CD4-positive, CD25-positive, alpha-beta regulatory T cell (primary cell): ENCODE measurements around the gene ZNF429. TPM values are rescaled to one million over a fixed set of nuclear protein-coding genes. Genes with fewer than 3 reads are reported as not detected.
A peak's percentile ranks its signal among the peaks of the same experiment; 100 is the strongest.

Source experiments
- ATAC-seq, 2 donors: fragments of 150-1000 bp; cut with Tn5 transposase; one replicate each; pipeline ENCODE4 v1.10.0; 2021; ENCODE audit warnings: low read depth in 2 of 2, moderate number of reproducible peaks in 2 of 2, moderate library complexity in 1 of 2
- DNase-seq, 3 donors: peaks; one replicate each; pipeline versions ENCODE4 v3.0.0 to v3.0.0-alpha.2; 2012 to 2022; ENCODE audit warnings: mixed read lengths in 1 of 3
- H3K27ac ChIP-seq: one replicate; pipeline ENCODE4 v1.7.0; 2013; ENCODE audit warnings: mild to moderate bottlenecking, low read length; ENCODE audit not compliant: insufficient read depth, poor library complexity, severe bottlenecking
- H3K27me3 ChIP-seq: one replicate; pipeline ENCODE4 v1.7.0; 2013; ENCODE audit warnings: low read length; ENCODE audit not compliant: control insufficient read depth, insufficient read depth
- H3K36me3 ChIP-seq: one replicate; pipeline ENCODE4 v1.7.0; 2013; ENCODE audit warnings: mild to moderate bottlenecking, low read length, moderate library complexity; ENCODE audit not compliant: control insufficient read depth, insufficient read depth
- H3K4me1 ChIP-seq: 2 replicates; pipeline ENCODE4 v1.7.0; 2013; ENCODE audit warnings: mild to moderate bottlenecking, low read length; ENCODE audit not compliant: insufficient read depth, control insufficient read depth, poor library complexity, severe bottlenecking
- H3K4me3 ChIP-seq: one replicate; pipeline ENCODE4 v1.7.0; 2013; ENCODE audit warnings: low read depth, mild to moderate bottlenecking, low read length, moderate library complexity
- H3K9me3 ChIP-seq, 2 experiments: 1 replicate in 1 of 2; 2 replicates in 1 of 2; pipeline ENCODE4 v1.7.0; 2013; ENCODE audit warnings: low read length in 2 of 2, mild to moderate bottlenecking in 1 of 2, moderate library complexity in 1 of 2; ENCODE audit not compliant: control insufficient read depth in 2 of 2
- H3K27ac Mint-ChIP-seq, 3 donors: one replicate each; pipeline ENCODE4 v1.8.0; 2020 to 2022; ENCODE audit warnings: mild to moderate bottlenecking in 3 of 3, mixed read lengths in 3 of 3, moderate library complexity in 2 of 3
- H3K27me3 Mint-ChIP-seq: one replicate; pipeline ENCODE4 v1.8.0; 2022; ENCODE audit warnings: mild to moderate bottlenecking, mixed read lengths
- H3K36me3 Mint-ChIP-seq: one replicate; pipeline ENCODE4 v1.8.0; 2020; ENCODE audit warnings: mixed read lengths
- H3K4me1 Mint-ChIP-seq, 4 donors: one replicate each; pipeline ENCODE4 v1.8.0; 2020 to 2022; ENCODE audit warnings: mixed read lengths in 4 of 4, mild to moderate bottlenecking in 1 of 4
- H3K4me3 Mint-ChIP-seq, 4 donors: one replicate each; pipeline ENCODE4 v1.8.0; 2020 to 2022; ENCODE audit warnings: mild to moderate bottlenecking in 4 of 4, mixed read lengths in 4 of 4, moderate library complexity in 3 of 4
- H3K9me3 Mint-ChIP-seq, 7 donors: one replicate each; pipeline ENCODE4 v1.8.0; 2020 to 2022; ENCODE audit warnings: mixed read lengths in 7 of 7, mild to moderate bottlenecking in 3 of 7, moderate library complexity in 2 of 7
- polyA plus RNA-seq, 4 donors: library from polyadenylated mRNA; unstranded; fragments of 300-500 nt; fragmentation: Illumina TruSeq; gene quantifications; one replicate each; pipeline ENCODE4 v1.2.3, GENCODE V29; 2021
- total RNA-seq: library from RNA; stranded (reverse); gene quantifications from one replicate; pipeline ENCODE4 v1.2.3, GENCODE V29; 2022

ZNF429 gene
- total and polyA plus RNA-seq, 5 donors from 2014 or later, result 14.4 to 29.6 (median 21.0) TPM

GRCh38 chr19:21603431-21604231, 98.2 kb downstream of the ZNF429 start:
- H3K27me3 Mint-ChIP-seq, result no peaks in the 10 kb centered on the region
- Histone ChIP-seq H3K27ac (no peak overlapping the region), H3K36me3 (no peaks in the 10 kb centered on the region), H3K9me3 (peaks cover 0 to 2% of the 10 kb centered on the region in 2 experiments), H3K4me1 (peaks cover 8% of the 10 kb centered on the region), H3K4me3 (peak overlapping the region; percentile 83), H3K27me3 (no peaks in the 10 kb centered on the region)
- peak overlapping the region; percentile 50 to 88 (median 75) for H3K27ac Mint-ChIP-seq
- H3K36me3 Mint-ChIP-seq, result no peaks in the 10 kb centered on the region
- H3K4me1 Mint-ChIP-seq, result peaks cover 6 to 23% (median 14%) of the 10 kb centered on the region in 4 donors
- ATAC-seq (no peak), DNase-seq (no peak)
- H3K4me3 Mint-ChIP-seq, result peak overlapping the region; percentile 74 to 97 (median 86)
- peaks cover 0 to 7% (median 0%) of the 10 kb centered on the region in 7 donors for H3K9me3 Mint-ChIP-seq

GRCh38 chr19:21604351-21604926, 99.0 kb downstream of the ZNF429 start:
- Mint-ChIP-seq H3K4me1 (peaks cover 6 to 23% (median 14%) of the 10 kb centered on the region in 4 donors), H3K27me3 (no peaks in the 10 kb centered on the region), H3K27ac (peak overlapping the region; percentile 79 to 96 (median 88)), H3K36me3 (no peaks in the 10 kb centered on the region), H3K9me3 (peaks cover 0 to 7% (median 0%) of the 10 kb centered on the region in 7 donors), H3K4me3 (peak overlapping the region; percentile 74 to 97 (median 86))
- ATAC-seq (peak; percentile 44 to 64), DNase-seq (peak in 2 of 3 donors; percentile 9 to 45)
- Histone ChIP-seq H3K27ac (no peak overlapping the region), H3K36me3 (no peaks in the 10 kb centered on the region), H3K4me1 (peaks cover 8% of the 10 kb centered on the region), H3K9me3 (peaks cover 0 to 2% of the 10 kb centered on the region in 2 experiments), H3K4me3 (peak overlapping the region; percentile 83), H3K27me3 (no peaks in the 10 kb centered on the region)

Other genes with a start within 250 kb of the ZNF429 start
- 14.3 TPM for gene ZNF708, start 176.2 kb upstream of the ZNF429 start, total RNA-seq
- 10 to 100 TPM in 3 of 4 donors, 1 to 10 TPM in 1; 8.5 to 16.0 (median 11.8) TPM for gene ZNF708, start 176.2 kb upstream of the ZNF429 start, polyA plus RNA-seq
- gene ZNF738, start 146.6 kb upstream of the ZNF429 start, total RNA-seq, result 6.7 TPM
- gene ZNF738, start 146.6 kb upstream of the ZNF429 start, polyA plus RNA-seq, result 1 to 10 TPM; 2.9 to 6.4 (median 4.2) TPM
- 25.3 TPM for gene ZNF493, start 108.5 kb upstream of the ZNF429 start, total RNA-seq
- gene ZNF493, start 108.5 kb upstream of the ZNF429 start, polyA plus RNA-seq, result 10 to 100 TPM; 13.3 to 21.3 (median 17.2) TPM